B cell (primary cell): ENCODE data around the gene LAGE3. TPM values are rescaled to one million over a fixed set of nuclear protein-coding genes. Genes with fewer than 3 reads are reported as not detected.
A peak's percentile ranks its signal among the peaks of the same experiment; 100 is the strongest.

Experiments used
- ATAC-seq: fragments of 200-7000 bp; cut with Tn5 transposase; one replicate; pipeline ENCODE4 v1.10.0; 2021; ENCODE audit warnings: low read depth, mild to moderate bottlenecking, moderate number of reproducible peaks, moderate library complexity
- CTCF ChIA-PET: fragments of 350-600 bp; sonication (Branson Sonifier 250); formaldehyde crosslinking; loops from one replicate; lab custom pipeline; 2021; ENCODE audit warnings: antibody characterized with exemption, inconsistent platforms; lab: Charles Lee
- POLR2A ChIA-PET: fragments of 350-600 bp; sonication (Branson Sonifier 250); formaldehyde crosslinking; loops from one replicate; lab custom pipeline; 2021; ENCODE audit warnings: antibody characterized with exemption; lab: Charles Lee
- DNase-seq: peaks from one replicate; pipeline ENCODE4 v3.0.0; 2013
- H2AFZ ChIP-seq: 2 replicates; pipeline ENCODE4 v1.6.1; 2012; ENCODE audit warnings: mild to moderate bottlenecking, low read depth, low read length; ENCODE audit not compliant: insufficient read depth, poor library complexity, severe bottlenecking
- H3K27ac ChIP-seq, 2 donors: 1 replicate in 1 of 2; 2 replicates in 1 of 2; pipeline ENCODE4 v1.5.1; 2012 to 2013; ENCODE audit warnings: low read length in 2 of 2, mild to moderate bottlenecking in 2 of 2, moderate library complexity in 1 of 2
- H3K27me3 ChIP-seq, 4 experiments: fragments of 200-600 bp in 1 of 4; sonication (generic) in 1 of 4; replicated peaks in 1 of 4; 1 replicate in 2 of 4; 2 replicates in 2 of 4; pipeline versions ENCODE4 v1.6.1 to v1.7.0; 2013 to 2016; ENCODE audit warnings: low read length in 3 of 4, mild to moderate bottlenecking in 2 of 4, mixed read lengths in 1 of 4, moderate library complexity in 1 of 4; ENCODE audit not compliant: insufficient read depth in 4 of 4, control insufficient read depth in 3 of 4; ENCODE audit errors: control extremely low read depth in 1 of 4
- H3K36me3 ChIP-seq, 2 experiments: replicated peaks in 1 of 2; 1 replicate in 1 of 2; 2 replicates in 1 of 2; pipeline versions ENCODE4 v1.6.1 to v1.7.1; 2013; ENCODE audit warnings: low read length in 1 of 2; ENCODE audit not compliant: insufficient read depth in 2 of 2, control insufficient read depth in 1 of 2; ENCODE audit errors: control extremely low read depth in 1 of 2, extremely low read depth in 1 of 2
- H3K4me1 ChIP-seq, 2 donors: fragments of 200-600 bp in 1 of 2; sonication (generic) in 1 of 2; 1 replicate in 1 of 2; 2 replicates in 1 of 2; pipeline versions ENCODE4 v1.5.1 to v1.6.1; 2013 to 2017; ENCODE audit warnings: low read length in 2 of 2; ENCODE audit not compliant: control insufficient read depth in 2 of 2, insufficient read depth in 2 of 2
- H3K4me2 ChIP-seq: replicated peaks from 2 replicates; pipeline ENCODE3; 2012; ENCODE audit warnings: mild to moderate bottlenecking, low read depth, low read length; ENCODE audit not compliant: poor library complexity, severe bottlenecking
- H3K4me3 ChIP-seq, 5 experiments: fragments of 200-600 bp in 1 of 5; sonication (generic) in 1 of 5; 1 replicate in 3 of 5; 2 replicates in 2 of 5; pipeline versions ENCODE4 v1.5.1 to v1.7.0; 2011 to 2016; ENCODE audit warnings: low read length in 4 of 5, mild to moderate bottlenecking in 4 of 5, low read depth in 2 of 5, control low read depth in 1 of 5, moderate library complexity in 1 of 5; ENCODE audit not compliant: insufficient read depth in 1 of 5; ENCODE audit errors: control extremely low read depth in 1 of 5, extremely low read depth in 1 of 5
- H3K79me2 ChIP-seq: fragments of 200-600 bp; sonication (generic); one replicate; pipeline ENCODE4 v1.6.0; 2016; ENCODE audit warnings: low read length; ENCODE audit not compliant: control insufficient read depth, insufficient read depth
- H3K9ac ChIP-seq: fragments of 200-600 bp; sonication (generic); 2 replicates; pipeline ENCODE4 v1.6.1; 2017; ENCODE audit warnings: mild to moderate bottlenecking, low read length, moderate library complexity
- H3K9me3 ChIP-seq, 3 donors: one replicate each; pipeline versions ENCODE4 v1.6.1 to v1.7.1; 2013; ENCODE audit warnings: low read length in 2 of 3; ENCODE audit not compliant: control insufficient read depth in 2 of 3, insufficient read depth in 1 of 3; ENCODE audit errors: control extremely low read depth in 1 of 3
- H4K20me1 ChIP-seq: 2 replicates; pipeline ENCODE4 v1.6.0; 2012; ENCODE audit warnings: mild to moderate bottlenecking, low read length; ENCODE audit not compliant: insufficient read depth, control insufficient read depth, poor library complexity, severe bottlenecking
- H3K27ac Mint-ChIP-seq: one replicate; pipeline ENCODE4 v1.8.0; 2021; ENCODE audit warnings: mixed read lengths
- H3K27me3 Mint-ChIP-seq: one replicate; pipeline ENCODE4 v1.8.0; 2021; ENCODE audit warnings: mixed read lengths
- H3K4me1 Mint-ChIP-seq: one replicate; pipeline ENCODE4 v1.8.0; 2021; ENCODE audit warnings: mixed read lengths
- H3K4me3 Mint-ChIP-seq: one replicate; pipeline ENCODE4 v1.8.0; 2021; ENCODE audit warnings: mixed read lengths
- H3K9me3 Mint-ChIP-seq: one replicate; pipeline ENCODE4 v1.8.0; 2022; ENCODE audit warnings: mixed read lengths; ENCODE audit not compliant: insufficient read depth
- EZH2 ChIP-seq: IDR thresholded peaks from 2 replicates; pipeline ENCODE4 v1.6.1; 2012; ENCODE audit warnings: borderline replicate concordance, low read depth, mild to moderate bottlenecking, moderate library complexity, low read length; ENCODE audit not compliant: insufficient read depth, poor library complexity, severe bottlenecking
- WGBS: methylation state at CpG from one replicate; pipeline ENCODE4 v1.1.5; 2013; ENCODE audit warnings: missing lambda C conversion rate; ENCODE audit not compliant: insufficient coverage; 5-methylcytosine and 5-hydroxymethylcytosine counted together
- intact Hi-C: fragments of 100-400 bp; cut with micrococcal nuclease; formaldehyde crosslinking; loops from one replicate; pipeline ENCODE4 v1.10.0; 2022
- polyA plus RNA-seq: library from polyadenylated mRNA; depleted of rRNA; stranded (reverse); fragments of >200 nt; gene quantifications from 2 replicates; pipeline ENCODE4 v1.2.3, GENCODE V29; 2012
- total RNA-seq, 2 donors: library from RNA; stranded (reverse); fragments of 120-200 nt in 1 of 2; gene quantifications; 1 replicate in 1 of 2; 2 replicates in 1 of 2; pipeline versions ENCODE4 v1.2.3 to v1.2.4, GENCODE V29; 2013 to 2022
- TF ChIP-seq, protein P1 (sequence below): fragments of 200-600 bp; IDR thresholded peaks from one replicate; pipeline ENCODE4 v1.8.0; 2022; ENCODE audit warnings: antibody characterized with exemption, mild to moderate bottlenecking

The LAGE3 gene
- total and polyA plus RNA-seq, 2 donors (not counting 1 experiment from before 2014, with no cell fraction given): 17.0 to 19.9 TPM

DNA sequence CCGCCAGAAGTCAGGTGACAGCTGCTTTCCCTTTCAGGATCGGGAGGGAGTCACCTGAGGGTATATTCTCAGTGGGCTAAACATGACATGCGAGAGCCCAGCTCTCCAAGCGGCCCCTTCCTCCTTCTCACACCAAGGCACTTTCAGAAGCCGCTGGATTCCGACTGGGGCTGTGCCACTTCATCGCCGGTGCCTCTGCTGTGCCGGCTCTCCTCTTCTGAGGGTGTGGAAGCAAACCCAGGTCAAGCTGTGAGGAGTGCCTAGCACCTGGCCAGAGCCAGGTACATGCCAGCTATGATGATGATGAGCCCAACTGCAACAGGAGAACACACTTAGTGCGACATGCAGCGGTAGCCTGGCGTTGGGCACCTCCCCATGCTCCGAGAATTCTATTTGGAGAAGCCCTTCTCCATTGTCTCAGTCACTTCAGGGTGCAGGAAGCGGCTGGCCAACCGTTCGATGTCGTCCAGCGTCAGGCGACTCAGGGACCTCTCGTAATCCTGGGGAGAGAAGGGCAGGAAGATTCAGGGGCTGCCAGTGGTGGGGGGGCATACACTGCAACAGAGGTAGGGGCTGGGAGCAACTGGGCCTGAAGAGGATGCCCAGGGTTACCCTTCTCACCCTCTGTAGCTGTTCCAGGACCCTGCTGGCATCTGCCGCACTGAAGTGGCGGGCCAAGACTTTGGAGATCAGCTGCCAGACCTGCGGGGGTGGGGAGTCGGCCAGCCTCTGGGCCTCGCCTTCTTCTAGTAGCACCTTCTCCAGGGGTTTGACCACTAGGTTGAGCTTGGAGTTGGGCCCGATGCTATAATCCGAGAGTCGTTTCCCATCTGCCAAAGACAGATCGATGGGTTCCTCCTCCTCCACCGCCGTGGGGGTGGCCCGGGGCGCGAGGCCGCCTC lies 6.3 kb upstream of the LAGE3 start:
- WGBS: 50% methylated on average over 21 of the region's 35 CpGs
- no peak overlapping the region for H3K27ac Mint-ChIP-seq
- CTCF ChIA-PET: interaction anchor here (1.9 to 2.7 kb wide), 2 partner anchors 42 to 57 kb away, joined by 4 to 12 read pairs; partner anchors contain the start of gene ATP6AP1
- TF ChIP-seq, protein P1, sequence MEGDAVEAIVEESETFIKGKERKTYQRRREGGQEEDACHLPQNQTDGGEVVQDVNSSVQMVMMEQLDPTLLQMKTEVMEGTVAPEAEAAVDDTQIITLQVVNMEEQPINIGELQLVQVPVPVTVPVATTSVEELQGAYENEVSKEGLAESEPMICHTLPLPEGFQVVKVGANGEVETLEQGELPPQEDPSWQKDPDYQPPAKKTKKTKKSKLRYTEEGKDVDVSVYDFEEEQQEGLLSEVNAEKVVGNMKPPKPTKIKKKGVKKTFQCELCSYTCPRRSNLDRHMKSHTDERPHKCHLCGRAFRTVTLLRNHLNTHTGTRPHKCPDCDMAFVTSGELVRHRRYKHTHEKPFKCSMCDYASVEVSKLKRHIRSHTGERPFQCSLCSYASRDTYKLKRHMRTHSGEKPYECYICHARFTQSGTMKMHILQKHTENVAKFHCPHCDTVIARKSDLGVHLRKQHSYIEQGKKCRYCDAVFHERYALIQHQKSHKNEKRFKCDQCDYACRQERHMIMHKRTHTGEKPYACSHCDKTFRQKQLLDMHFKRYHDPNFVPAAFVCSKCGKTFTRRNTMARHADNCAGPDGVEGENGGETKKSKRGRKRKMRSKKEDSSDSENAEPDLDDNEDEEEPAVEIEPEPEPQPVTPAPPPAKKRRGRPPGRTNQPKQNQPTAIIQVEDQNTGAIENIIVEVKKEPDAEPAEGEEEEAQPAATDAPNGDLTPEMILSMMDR: no peak
- TF ChIP-seq EZH2: no peak
- peak overlapping the region; percentile 68 for H3K9ac ChIP-seq
- intact Hi-C loops: no loop called here
- H3K36me3 ChIP-seq: peaks cover 0 to 13% of the 10 kb centered on the region in 2 experiments
- peak overlapping the region in 1 of 2 donors; percentile 55 for H3K27ac ChIP-seq
- peak overlapping the region; percentile 38 for H2AFZ ChIP-seq
- peaks cover 5 to 36% of the 10 kb centered on the region in 2 donors for H3K4me1 ChIP-seq
- H3K4me3 Mint-ChIP-seq: peak overlapping the region; percentile 64
- no peaks in the 10 kb centered on the region for H3K9me3 ChIP-seq
- POLR2A ChIA-PET: interaction anchor here (0.7 kb wide), 1 partner anchor 31 kb away, joined by 4 read pairs; the partner anchor contains the start of gene FAM3A
- peaks cover 20% of the 10 kb centered on the region for H3K79me2 ChIP-seq
- H3K27me3 ChIP-seq: no peaks in the 10 kb centered on the region
- ATAC-seq (no peak), DNase-seq (no peak)
- peaks cover 22% of the 10 kb centered on the region for H3K4me1 Mint-ChIP-seq
- no peaks in the 10 kb centered on the region for H3K27me3 Mint-ChIP-seq
- no peaks in the 10 kb centered on the region for H3K9me3 Mint-ChIP-seq
- peak overlapping the region in 4 of 5 experiments; percentile 47 to 67 (median 60) for H3K4me3 ChIP-seq
- H3K4me2 ChIP-seq: peak overlapping the region; percentile 82
- no peaks in the 10 kb centered on the region for H4K20me1 ChIP-seq
